Measurements from ENCODE around the gene ZBTB47. TPM values are rescaled to one million over a fixed set of nuclear protein-coding genes. Genes with fewer than 3 reads are reported as not detected.

ZBTB47 gene
- total RNA-seq, 1 donor from 2014 or later = 82.3 TPM

DNA sequence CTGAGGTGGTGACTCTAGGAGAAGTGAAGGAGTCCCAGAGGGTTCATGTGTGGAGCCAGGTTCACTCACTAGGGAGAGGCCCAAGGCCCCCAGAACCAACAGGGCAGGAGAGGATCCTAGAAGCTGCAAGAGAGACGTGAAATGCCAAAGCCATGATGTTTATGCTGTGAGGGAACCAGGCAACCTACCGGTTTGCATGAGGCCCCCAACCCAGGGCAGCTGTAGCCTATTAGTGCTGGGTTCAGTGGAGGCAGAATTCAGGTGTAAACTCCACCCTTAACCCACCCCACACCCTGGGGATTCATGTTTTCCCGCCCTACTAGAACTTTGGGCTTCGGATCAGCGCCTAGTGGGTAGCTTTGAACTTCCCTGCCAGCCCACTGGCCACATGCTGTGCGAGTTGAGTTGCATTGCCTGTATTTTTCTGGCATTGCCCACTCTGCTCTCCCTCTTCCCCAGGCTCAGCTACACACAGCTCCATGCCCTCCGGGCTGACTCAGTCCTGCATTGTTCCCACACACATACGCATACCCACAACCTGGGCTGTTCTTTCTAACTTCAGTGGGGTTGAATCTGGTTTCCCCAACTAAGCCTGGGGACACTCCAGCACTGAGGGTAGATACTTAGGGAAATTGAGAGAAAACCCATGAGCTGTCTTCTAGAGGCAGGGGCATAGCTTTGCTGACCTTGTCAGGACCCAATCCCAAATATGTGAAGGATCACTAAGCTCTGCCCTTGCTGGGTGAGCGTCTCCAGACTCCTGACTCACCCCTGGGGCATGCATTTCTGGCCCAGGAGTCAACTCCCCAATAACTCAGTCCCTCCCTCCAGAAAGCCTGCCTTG is 2.0 kb upstream of the ZBTB47 start:
- ATAC-seq (ENCODE audit: poor library complexity) = no peak
- intact Hi-C loops (cut with DNase I) = loop anchor here (5.0 kb wide), 2 partner anchors 49 to 91 kb away; partner anchors contain the start of gene NKTR
- DNase-seq = no peak

DNA sequence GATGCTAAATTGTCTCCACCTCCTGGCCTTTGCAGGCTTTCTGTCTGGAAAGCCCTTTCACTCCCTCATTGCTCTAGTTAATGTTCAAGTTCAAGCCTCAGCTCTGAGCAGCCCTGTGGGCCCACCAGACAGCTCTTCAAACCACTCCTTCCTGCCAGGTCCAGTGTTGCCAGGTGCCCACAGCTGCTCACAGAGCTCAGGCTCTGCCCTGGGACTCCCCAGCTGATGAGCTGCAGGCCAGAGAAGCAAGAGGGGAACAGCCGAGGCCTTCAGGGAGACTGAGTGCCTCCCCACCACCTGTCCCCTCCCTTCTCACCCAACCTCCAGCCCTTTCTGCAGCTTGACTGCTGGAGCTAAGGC is 1.3 kb upstream of the ZBTB47 start:
- intact Hi-C loops (cut with DNase I) = loop anchor here (5.0 kb wide), 2 partner anchors 50 to 90 kb away; partner anchors contain the start of gene NKTR
- no peak for DNase-seq

DNA sequence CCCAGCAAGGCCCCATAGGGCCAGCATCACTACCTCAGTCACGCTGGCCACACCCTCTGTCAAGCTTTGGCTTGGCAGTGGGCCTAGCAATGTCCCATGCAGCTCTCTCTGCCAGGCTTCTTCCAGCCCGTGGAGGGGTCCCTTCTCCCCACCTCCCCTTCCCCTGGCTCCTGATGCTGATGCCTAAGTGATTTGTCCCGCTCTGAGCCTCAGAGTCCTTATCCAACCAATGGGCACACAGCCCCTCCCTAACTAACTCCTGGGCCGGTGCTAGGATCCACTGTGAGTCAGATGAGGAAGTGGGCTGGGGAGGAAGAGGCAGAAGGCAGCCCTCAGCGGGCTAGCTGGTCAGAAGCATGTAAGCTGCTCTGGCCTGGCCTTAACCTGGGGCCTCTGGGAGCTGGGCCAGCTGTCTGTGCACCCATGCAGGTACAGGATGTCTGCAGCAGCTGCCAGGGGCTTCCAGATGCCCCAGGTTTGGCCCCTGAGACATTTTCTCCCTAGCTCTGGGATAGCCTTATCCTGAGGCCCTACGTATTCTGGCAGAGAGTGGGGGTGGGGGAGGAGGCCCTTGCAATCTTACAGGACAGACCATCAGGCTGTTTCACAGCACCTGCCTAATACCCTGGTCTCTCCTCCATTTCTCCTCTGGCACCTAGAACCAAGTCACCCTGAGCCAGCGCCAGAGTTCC is 740 bp upstream of the ZBTB47 start:
- peak; percentile 30 for ATAC-seq (ENCODE audit: poor library complexity)
- intact Hi-C loops (cut with DNase I) = loop anchor here (5.0 kb wide), 2 partner anchors 50 to 90 kb away; partner anchors contain the start of gene NKTR
- peak; percentile 80 for DNase-seq

More for the DNA sequence above, 1.3 kb upstream of the ZBTB47 start:
- ATAC-seq (ENCODE audit: poor library complexity) = no peak

DNA sequence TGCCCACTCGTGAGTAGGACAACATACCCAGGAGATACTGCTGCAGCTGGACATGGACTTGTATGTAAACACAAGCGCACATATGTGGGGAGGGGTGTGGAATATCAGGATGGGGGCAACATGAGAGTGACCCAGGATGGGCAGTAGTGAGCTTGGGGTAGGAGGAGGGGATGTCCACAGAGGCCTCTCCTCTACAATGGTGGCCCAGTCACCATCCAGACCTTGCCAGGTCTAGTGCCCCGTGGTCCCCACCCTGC is 266 bp upstream of the ZBTB47 start:
- ATAC-seq (ENCODE audit: poor library complexity) (no peak), DNase-seq (no peak)
- intact Hi-C loops (cut with DNase I) = loop anchor here (5.0 kb wide), 2 partner anchors 51 to 89 kb away; partner anchors contain the start of gene NKTR

DNA sequence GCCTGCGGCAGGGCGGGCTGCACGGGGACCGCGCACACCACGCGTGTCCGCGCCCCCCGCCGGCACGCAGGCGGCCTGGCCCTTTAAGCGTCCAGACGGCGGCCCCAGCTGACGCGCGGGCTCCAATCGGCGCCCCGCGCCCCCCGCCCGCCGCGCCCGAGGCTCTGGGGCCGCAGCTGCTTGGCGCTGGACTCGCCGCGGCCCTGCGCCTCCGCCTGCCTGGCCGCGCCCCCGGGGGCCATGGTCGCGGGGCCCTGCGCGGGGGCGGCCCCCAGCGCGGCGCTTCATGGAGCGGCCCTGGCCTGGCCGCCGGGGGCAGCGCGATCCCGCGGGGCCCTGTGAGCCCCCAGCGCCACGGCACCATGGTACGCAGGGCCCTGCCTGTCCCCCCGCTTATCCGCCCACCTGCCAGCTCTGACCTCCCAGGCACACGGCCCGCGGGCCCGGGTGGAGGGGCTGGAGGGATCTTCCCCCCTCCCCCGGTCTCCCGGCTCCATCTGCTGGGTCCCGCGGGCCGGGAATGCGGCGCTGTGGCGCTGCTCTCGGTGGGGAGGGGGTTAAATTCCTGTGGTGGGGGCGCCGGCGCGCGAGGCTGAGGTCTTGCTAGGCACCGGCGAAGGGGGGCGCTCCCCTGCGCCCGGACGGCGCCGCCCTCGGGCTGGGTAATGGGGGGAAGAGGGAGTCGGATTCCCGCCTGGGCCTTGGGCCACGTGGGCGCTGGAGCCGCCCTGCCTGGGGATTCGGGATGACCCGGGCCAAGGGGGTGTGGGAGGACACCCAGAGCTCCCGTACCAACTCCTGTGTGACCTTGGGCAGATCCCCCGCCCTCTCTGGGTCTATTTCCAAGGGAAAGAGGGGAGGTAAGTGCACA is 1.1 kb downstream of the ZBTB47 start:
- peak; percentile 71 for ATAC-seq (ENCODE audit: poor library complexity)
- intact Hi-C loops (cut with DNase I) = loop anchor here (5.0 kb wide), 3 partner anchors 52 to 627 kb away; partner anchors contain the start of gene NKTR
- peak; percentile 74 for DNase-seq

DNA sequence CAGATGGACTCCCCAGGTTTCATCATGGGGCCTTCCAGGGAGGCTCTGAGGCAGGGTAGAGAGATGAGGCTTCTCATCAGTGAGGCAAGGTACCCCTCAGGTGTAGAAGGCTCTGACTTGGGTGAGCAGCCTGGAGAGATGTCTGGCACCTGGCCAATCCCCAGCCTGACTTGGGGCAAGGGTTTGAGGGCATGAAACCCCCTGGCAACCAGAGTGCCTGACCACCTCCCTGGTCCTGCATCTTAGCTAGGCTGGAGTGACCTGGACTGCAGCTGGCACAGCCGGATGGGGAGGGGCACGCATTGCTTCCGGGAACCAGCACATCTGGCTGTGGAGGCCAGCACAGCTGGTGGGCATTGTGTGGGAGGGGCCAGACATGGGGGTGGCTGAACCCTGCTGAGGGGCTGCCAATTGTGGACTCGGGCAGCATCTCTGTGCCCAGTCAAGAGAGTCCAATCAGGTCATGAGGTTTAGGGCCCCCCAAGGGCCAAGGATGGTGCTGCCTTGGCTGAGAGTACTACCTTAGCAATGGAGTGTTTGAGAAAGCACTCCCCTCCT is 1.9 kb downstream of the ZBTB47 start:
- intact Hi-C loops (cut with DNase I) = loop anchor here (5.0 kb wide), 1 partner anchor 628 kb away; no protein-coding TSS in a partner anchor
- peak; percentile 62 for DNase-seq
- ATAC-seq (ENCODE audit: poor library complexity) = no peak

DNA sequence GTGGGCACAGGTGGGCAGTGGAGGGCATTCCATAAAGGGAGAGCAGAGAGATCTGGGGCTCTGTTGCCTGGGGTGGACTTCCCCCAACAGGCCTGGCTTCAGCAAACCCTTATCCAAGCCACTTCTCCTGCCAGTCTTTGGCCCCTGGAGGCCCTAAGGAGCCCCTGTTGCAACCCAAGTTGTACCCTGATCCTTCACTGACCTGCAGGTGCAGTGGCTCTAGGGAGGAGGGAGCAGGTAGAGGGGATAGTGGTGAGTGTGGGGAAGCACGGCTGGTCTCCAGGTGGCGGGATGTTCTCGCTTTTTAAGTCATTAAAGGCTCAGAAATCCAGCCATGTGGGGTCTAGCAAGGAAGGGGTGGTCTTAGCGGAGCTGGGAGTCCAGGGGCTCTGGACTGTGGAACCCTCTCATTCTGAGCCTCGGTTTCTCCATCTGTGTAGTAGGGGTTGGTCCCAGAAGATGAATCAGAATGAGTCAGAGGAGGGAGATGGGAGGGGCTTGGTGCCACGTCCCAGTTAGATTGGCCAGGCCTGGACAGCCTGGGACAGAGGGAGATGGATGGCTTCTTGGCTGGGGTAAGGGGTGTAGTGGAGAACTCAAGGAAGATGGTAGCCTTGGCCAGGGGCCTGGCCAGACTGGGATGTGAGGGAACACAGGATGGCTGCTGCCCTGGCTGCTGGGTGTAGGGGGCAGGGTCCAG is 2.6 kb downstream of the ZBTB47 start:
- intact Hi-C loops (cut with DNase I) = loop anchor here (5.0 kb wide), 1 partner anchor 629 kb away; no protein-coding TSS in a partner anchor
- ATAC-seq (ENCODE audit: poor library complexity) = no peak
- DNase-seq = peak; percentile 49

DNA sequence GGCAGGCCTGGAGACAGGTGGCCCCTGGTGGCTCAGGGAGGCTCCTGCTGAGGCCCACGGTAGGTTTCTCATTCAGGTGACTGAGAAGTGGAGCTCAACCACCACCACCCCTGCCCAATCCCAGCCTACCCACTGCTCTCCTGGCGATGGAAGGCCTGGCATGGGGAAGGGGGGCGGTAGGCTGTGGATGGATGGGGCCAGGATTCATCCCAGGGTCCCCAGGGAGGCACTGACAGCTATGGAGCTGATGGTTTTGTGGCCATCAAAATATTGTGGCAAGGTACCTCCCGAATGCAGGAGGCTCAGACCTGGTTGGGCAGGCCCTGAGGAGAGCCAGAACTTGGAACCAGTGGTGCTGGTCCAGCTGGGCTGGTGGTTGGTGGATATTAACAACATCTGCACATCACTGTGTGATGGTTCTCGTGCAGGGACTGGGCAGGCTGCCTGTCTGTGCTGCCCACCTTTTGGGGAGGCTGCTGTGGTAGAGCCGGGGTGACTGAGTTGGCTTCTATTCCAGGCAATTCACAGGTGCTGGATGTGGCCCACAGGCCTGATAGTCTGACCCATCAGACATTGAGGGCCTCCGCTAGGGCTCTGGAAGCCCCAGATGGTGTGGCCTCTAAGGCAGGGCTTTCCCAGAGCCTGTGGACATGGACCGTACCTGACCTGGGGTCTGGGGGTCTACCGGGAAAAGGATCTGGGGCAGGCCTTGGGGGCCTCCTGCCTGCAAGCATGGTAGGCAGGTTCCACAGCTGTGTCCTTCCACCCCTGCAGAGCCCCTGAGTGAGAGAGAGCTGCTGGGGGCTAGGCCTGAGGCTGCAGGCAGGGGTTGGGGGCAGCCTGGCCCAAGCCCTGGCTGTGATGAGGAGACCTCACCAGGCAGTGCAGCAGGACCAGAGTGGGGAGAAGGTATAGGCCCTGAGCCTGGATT is 3.4 kb downstream of the ZBTB47 start:
- no peak for ATAC-seq (ENCODE audit: poor library complexity)
- intact Hi-C loops (cut with DNase I) = loop anchor here (5.0 kb wide), 1 partner anchor 630 kb away; no protein-coding TSS in a partner anchor
- DNase-seq = no peak

DNA sequence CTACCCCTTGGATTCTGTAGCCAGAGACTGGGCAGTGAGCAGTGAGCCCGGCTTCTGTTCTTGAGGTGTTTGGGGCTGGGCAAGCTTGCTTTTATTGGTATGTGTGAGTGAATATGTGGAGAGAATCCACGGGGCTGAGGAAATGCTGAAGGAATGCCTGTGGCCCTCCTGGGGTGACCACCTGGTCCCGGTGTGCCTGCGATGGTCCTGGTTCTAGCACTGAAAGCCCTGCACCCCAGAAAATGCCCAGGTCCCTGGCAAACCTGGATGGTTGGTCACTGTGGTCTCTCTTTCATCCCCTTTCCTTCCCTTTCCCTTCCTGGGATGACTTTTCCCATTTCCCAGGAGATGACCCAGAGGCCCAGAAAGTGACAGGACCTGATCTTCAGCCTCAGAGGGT is 4.2 kb downstream of the ZBTB47 start:
- intact Hi-C loops (cut with DNase I) = loop anchor here (5.0 kb wide), 1 partner anchor 630 kb away; no protein-coding TSS in a partner anchor
- ATAC-seq (ENCODE audit: poor library complexity) = no peak
- DNase-seq = no peak

DNA sequence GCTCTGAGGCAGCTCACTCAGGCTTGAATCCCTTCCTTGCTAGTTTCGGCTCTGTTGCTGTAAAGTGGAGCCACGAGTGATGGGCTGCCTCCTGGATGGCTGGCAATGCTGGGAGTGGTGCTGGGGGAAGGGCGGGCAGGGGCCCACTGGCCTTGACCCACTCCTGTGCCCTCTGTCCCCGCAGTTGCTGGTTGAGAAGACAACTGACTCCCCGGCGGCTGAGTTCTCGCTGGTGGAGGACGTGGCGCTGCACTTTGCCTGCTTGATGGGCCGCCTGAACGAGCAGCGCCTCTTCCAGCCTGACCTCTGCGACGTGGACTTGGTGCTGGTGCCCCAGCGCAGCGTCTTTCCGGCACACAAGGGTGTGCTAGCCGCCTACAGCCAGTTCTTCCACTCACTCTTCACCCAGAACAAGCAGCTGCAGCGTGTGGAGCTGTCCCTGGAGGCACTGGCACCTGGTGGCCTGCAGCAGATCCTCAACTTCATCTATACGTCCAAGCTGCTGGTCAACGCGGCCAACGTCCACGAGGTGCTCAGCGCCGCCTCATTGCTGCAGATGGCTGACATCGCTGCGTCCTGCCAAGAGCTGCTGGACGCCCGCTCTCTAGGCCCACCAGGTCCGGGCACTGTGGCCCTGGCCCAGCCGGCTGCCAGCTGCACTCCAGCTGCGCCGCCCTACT is 4.7 kb downstream of the ZBTB47 start:
- intact Hi-C loops (cut with DNase I) = loop anchor here (5.0 kb wide), 1 partner anchor 631 kb away; no protein-coding TSS in a partner anchor
- ATAC-seq (ENCODE audit: poor library complexity) = no peak
- no peak for DNase-seq

DNA sequence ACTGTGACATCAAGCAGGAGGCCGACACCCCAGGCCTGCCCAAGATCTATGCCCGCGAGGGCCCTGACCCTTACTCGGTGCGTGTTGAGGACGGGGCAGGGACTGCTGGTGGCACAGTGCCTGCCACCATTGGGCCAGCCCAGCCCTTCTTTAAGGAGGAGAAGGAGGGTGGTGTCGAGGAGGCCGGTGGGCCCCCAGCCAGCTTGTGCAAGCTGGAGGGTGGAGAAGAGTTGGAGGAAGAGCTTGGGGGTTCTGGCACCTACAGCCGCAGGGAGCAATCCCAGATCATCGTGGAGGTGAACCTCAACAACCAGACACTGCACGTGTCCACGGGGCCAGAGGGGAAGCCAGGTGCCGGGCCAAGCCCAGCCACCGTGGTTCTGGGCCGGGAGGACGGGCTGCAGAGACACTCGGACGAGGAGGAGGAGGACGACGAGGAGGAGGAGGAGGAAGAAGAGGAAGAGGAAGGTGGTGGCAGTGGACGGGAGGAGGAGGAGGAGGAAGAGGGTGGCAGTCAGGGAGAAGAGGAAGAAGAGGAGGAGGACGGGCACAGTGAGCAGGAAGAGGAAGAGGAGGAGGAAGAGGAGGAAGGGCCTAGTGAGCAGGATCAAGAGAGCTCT is 5.4 kb downstream of the ZBTB47 start:
- no peak for ATAC-seq (ENCODE audit: poor library complexity)
- DNase-seq = no peak
- intact Hi-C loops (cut with DNase I) = loop anchor here (5.0 kb wide), 1 partner anchor 632 kb away; no protein-coding TSS in a partner anchor

DNA sequence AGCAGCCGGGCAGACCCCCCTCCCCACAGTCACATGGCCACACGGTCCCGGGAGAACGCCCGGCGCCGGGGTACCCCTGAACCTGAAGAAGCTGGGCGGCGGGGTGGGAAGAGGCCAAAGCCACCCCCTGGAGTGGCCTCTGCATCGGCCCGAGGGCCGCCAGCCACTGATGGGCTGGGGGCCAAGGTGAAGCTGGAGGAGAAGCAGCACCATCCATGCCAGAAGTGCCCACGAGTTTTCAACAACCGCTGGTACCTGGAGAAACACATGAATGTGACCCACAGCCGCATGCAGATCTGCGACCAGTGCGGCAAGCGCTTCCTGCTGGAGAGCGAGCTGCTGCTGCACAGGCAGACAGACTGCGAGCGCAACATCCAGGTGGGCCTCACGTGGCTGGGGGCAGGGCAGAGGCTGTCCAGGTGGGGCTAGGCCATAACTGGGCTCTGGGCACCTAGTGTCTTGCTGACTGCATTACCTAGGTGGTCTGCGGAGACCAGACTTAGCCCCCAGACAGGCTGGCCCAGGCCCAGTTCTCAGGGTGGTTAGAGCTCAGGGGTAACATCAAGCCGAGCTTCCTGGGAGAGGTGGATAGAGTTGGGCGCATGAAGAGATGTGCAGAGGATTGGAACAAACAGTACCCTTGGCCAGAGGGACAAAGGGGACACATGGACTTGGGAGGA is 6.1 kb downstream of the ZBTB47 start:
- no peak for ATAC-seq (ENCODE audit: poor library complexity)

DNA sequence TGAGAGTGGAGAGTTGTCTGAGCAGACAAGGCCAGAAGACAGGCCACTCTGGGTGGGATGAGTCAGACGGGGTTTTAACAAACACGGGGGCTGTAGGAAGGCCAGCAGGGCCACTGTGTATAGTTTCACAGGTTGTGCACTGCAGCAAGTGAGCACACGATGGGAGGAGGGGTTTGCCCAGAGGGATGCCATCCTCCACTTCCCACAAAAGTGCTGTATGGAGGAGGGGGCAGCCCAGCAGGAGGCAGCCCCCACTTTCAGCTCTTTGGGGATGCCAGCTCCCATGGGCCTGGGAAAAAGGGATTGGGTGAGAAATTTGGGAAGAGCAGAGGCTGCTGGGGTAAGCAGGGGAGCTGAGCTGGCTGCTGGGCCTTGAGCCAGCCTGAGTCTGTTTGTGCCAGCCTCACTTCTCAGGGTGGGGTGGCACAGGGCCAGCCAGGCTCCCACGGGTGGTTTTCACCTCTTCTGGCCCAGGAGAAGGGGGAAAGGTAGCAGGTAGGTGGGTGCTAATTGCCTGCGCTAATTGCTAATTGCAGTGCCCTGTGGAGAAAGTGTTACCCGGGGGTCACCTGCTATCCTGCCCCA is 6.7 kb downstream of the ZBTB47 start:
- ATAC-seq (ENCODE audit: poor library complexity) = peak; percentile 36
- intact Hi-C loops (cut with DNase I) = no loop called here
- DNase-seq = no peak

More for the DNA sequence above, 6.1 kb downstream of the ZBTB47 start:
- no peak for DNase-seq
- intact Hi-C loops (cut with DNase I) = loop anchor here (5.0 kb wide), 1 partner anchor 632 kb away; no protein-coding TSS in a partner anchor

DNA sequence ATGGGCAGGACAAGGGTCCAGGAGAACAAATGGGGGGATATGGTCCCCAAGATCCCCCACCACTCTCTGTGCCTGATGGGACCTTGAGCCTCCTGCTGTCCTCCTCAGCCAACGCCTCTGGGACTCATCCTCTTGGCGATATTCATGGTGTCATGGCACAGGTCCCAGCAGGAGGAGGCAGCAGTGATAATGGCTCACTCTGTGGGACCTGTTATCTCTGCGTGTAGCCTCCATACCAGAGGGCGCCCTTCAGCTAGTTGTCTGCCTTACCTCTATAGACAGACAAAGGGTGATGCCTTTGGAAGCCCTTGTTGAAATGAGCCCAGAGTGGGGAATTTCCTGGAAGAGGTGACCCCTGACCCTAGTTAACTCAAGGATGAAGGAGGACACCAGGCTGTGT is 7.4 kb downstream of the ZBTB47 start:
- peak; percentile 45 for ATAC-seq (ENCODE audit: poor library complexity)
- DNase-seq = no peak
- intact Hi-C loops (cut with DNase I) = no loop called here

DNA sequence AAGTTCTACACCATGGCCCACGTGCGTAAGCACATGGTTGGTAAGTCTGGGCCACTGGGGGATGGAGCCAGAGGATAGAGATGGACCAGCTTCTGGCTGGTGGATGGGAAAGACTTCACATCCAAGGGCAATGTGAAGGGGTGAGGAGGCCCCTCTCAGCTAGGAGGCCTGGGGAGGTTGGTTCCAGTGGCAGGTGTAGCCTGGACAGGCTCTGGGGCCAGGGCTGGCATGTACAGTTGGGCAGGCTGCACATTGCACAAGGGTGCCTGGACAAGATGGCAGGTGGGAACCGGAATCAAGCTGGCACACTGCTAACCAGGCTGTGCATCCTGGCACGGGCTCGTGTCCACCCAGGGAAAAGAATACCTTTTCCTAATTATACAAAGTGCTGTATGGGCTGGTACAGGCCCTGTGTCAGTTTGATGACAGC is 8.1 kb downstream of the ZBTB47 start:
- DNase-seq (no peak), ATAC-seq (ENCODE audit: poor library complexity) (no peak)
- intact Hi-C loops (cut with DNase I) = no loop called here
